Adipocyte (in vitro differentiated cells): ENCODE measurements around the gene BFSP1.

Experiments
- DNase-seq: peaks from one replicate; pipeline ENCODE4 v3.0.0-alpha.2; 2015; ENCODE audit warnings: low read depth
- H3K27me3 ChIP-seq: replicated peaks from 2 replicates; pipeline ENCODE4 v1.7.0; 2013; ENCODE audit warnings: mild to moderate bottlenecking, low read length, moderate library complexity; ENCODE audit not compliant: control insufficient read depth, insufficient read depth
- H3K36me3 ChIP-seq: 2 replicates; pipeline ENCODE4 v1.7.0; 2013; ENCODE audit warnings: low read length, mild to moderate bottlenecking, moderate library complexity; ENCODE audit not compliant: control insufficient read depth, insufficient read depth, severe bottlenecking
- H3K4me1 ChIP-seq: 2 replicates; pipeline ENCODE4 v1.7.0; 2013; ENCODE audit warnings: mild to moderate bottlenecking, low read length, moderate library complexity; ENCODE audit not compliant: control insufficient read depth, insufficient read depth
- H3K4me3 ChIP-seq: 2 replicates; pipeline ENCODE4 v1.7.0; 2013; ENCODE audit warnings: mild to moderate bottlenecking, low read length, moderate library complexity
- H3K9ac ChIP-seq: 2 replicates; pipeline ENCODE4 v1.7.0; 2013; ENCODE audit warnings: mild to moderate bottlenecking, low read length, moderate library complexity
- H3K9me3 ChIP-seq: 2 replicates; pipeline ENCODE4 v1.7.0; 2013; ENCODE audit warnings: mild to moderate bottlenecking, low read length, moderate library complexity; ENCODE audit not compliant: control insufficient read depth

BFSP1 gene

DNA sequence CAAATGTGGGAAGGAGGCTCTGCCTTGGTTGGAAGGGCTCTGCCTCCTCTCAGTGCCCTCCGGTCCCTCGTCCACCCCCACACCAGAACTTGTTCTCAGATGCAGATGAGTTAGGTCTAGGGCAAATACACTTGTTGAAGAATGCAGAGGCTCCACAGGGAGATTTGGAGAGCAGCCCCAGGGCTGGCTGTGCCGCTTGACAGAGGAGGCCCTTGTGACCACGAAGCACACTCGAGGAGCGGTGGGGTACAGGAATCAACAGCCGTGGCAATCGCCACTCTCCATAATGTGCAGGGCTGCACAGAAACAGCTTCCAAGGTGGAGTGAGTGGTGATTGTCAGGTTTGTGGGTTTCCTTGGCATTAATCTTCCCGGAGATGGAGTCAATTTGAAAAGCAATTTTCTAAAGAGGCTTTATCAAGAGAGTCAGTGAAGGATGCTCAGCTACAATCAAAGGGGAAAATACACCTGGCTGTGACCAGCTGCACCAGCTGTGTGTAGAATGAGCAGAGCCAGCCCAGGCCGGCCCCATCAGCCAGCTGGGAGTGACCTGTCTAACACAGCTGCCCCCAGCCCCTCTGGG is 59.5 kb downstream of the BFSP1 start:
- no peaks in the 10 kb centered on the region for H3K4me1 ChIP-seq
- H3K9me3 ChIP-seq, result peaks cover 6% of the 10 kb centered on the region
- no peak overlapping the region for H3K9ac ChIP-seq
- no peak overlapping the region for H3K4me3 ChIP-seq
- no peaks in the 10 kb centered on the region for H3K36me3 ChIP-seq
- DNase-seq, result no peak
- H3K27me3 ChIP-seq, result peaks cover 12% of the 10 kb centered on the region

DNA sequence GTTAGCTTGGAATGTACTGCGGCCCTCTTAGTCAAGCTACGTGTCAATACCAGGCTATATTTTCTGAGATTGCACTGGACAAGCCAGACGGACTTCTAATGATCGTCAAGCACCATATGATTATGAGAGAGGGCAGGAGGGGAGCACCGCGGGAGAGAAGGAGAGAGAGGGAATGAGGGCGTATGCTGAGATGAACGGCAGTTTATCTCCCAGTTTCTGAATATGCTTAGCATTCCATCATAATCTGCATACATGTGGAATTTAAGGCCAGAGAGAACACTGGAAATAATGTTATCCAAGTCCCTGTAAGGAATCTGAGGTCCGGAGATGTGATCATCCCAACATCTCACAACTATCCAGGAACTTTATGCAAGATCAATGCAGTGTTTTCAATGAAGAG is 60.2 kb downstream of the BFSP1 start:
- Histone ChIP-seq H3K4me3 (no peak overlapping the region), H3K27me3 (peaks cover 12% of the 10 kb centered on the region), H3K9me3 (peaks cover 6% of the 10 kb centered on the region), H3K36me3 (no peaks in the 10 kb centered on the region), H3K9ac (no peak overlapping the region), H3K4me1 (no peaks in the 10 kb centered on the region)
- DNase-seq, result no peak

DNA sequence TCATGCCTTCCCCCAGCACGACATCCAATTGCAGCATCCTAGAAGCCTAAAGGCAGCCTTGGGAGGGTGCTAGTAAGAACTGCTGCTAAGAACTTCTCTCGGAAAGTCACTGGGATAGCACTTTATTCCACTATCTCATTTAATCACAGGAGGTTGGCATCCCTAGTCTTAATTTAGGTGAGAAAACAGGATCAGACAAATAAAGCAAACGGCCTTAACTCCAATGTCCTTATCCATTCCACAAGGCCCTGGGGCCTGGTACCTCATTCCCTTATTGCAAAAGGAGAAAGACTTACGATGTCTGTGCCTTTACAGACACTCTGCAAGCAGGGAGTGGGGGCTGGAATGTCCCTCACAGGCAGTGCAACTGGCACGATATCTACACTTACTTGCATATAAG is 60.7 kb downstream of the BFSP1 start:
- Histone ChIP-seq H3K36me3 (no peaks in the 10 kb centered on the region), H3K9ac (no peak overlapping the region), H3K4me1 (no peaks in the 10 kb centered on the region), H3K4me3 (no peak overlapping the region), H3K27me3 (peaks cover 12% of the 10 kb centered on the region), H3K9me3 (peaks cover 6% of the 10 kb centered on the region)
- no peak for DNase-seq

DNA sequence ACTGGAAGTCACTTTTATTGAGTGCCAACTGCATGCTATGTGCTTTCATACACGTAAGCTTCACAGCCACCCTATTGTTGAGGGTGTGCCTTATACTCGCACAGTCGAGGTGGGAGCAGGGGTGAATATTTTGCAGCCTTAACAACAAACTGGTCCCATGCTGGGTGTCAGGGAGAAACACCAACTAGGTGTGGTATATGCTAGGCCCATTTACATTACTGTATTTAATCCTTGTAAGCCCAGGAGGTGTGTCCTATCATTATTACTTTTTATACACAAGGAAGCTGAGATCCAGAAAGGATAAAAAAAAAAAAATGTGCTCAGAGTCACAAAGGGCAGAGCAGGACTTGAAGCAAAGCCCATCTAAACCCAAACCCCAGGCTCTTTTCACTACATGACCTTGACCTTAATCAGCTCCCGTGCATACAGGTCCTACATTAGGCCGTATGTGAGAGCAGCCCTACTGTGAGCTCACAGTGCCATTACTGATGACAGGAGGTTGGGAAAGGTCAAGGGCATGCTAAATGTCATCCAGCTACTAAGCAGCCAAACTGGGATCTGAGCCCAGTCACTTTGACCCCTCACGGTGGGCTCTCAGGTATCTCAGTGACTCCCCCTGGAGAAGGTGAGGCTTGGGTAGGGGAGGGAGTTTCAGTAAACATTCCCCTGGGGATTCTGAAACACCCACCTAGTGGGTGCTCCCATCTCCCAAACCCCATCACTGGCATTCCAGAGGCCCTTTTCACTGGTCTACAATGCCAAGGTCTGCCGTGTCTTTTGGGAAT is 61.7 kb downstream of the BFSP1 start:
- DNase-seq, result no peak
- Histone ChIP-seq H3K4me1 (no peaks in the 10 kb centered on the region), H3K27me3 (peaks cover 6% of the 10 kb centered on the region), H3K9me3 (no peaks in the 10 kb centered on the region), H3K36me3 (no peaks in the 10 kb centered on the region), H3K9ac (no peak overlapping the region), H3K4me3 (no peak overlapping the region)

DNA sequence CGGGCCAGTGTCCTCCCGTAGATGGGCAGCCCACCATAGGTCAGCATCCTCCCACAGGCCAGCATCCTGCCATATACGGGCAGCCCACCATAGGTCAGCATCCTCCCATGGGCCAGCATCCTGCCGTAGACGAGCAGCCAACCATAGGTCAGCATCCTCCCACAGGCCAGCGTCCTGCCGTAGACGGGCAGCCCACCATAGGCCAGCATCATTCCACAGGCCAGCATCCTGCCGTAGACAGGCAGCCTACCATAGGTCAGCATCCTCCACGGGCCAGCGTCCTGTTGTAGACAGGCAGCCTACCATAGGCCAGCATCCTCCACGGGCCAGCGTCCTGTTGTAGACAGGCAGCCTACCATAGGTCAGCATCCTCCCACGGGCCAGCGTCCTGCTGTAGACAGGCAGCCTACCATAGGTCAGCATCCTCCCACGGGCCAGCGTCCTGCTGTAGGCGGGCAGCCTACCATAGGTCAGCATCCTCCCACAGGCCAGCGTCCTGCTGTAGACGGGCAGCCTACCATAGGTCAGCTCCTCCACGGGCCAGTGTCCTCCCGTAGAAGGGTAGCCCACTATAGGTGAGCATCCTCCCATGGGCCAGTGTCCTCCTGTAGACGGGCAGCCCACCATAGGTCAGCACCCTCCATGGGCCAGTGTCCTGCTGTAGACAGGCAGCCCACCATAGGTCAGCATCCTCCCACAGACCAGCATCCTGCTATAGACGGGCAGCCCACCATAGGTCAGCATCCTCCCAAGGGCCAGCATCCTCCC is 62.9 kb downstream of the BFSP1 start:
- Histone ChIP-seq H3K9me3 (no peaks in the 10 kb centered on the region), H3K4me1 (no peaks in the 10 kb centered on the region), H3K4me3 (no peak overlapping the region), H3K27me3 (no peaks in the 10 kb centered on the region), H3K36me3 (no peaks in the 10 kb centered on the region), H3K9ac (no peak overlapping the region)
- DNase-seq, result no peak

DNA sequence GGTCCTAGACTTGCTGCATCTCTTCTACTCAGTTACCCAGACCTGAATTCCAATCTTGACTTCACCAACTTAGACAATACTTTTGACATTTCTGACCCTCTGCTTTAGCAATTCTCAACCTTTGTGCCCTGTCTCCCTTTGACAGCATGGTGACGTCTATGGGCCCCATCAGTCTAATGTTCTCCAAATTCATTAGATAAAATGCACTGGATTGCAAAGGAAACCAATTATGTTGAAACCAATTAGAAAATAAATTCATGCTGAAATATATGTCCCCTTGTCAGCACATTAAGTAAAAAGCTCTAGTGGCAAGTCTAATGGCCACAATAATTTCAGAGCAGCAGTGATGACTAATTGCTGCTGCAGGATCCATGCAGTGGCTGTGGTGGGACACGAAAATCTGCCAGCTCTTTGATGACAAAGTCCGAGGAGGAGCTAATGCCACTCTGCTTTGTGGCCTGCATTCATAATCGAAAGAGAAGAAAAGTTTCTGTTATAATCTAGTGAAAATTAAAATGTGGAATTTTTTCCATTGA is 64.0 kb downstream of the BFSP1 start:
- H3K9me3 ChIP-seq, result no peaks in the 10 kb centered on the region
- no peak for DNase-seq
- no peaks in the 10 kb centered on the region for H3K4me1 ChIP-seq
- H3K36me3 ChIP-seq, result no peaks in the 10 kb centered on the region
- H3K27me3 ChIP-seq, result no peaks in the 10 kb centered on the region
- H3K4me3 ChIP-seq, result no peak overlapping the region
- no peak overlapping the region for H3K9ac ChIP-seq

DNA sequence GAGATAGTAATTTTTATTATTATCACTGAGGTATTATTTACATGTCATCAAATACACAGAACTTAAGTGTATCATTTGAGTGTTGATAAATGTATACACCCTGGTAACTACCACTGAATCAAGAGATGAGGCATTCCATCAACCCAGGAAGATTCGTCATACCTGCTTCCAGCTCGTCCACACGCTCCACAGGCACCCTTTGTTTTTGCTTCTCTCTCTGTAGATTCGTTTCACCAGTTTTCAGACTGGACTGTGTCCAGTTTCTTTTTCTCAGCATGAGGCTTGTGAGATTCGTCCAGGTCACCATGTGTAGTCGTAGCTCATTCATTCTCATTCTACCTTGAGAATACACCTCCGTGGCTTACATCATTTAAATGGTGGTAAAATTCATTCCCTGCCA is 64.5 kb downstream of the BFSP1 start:
- Histone ChIP-seq H3K4me3 (no peak overlapping the region), H3K36me3 (no peaks in the 10 kb centered on the region), H3K4me1 (no peaks in the 10 kb centered on the region), H3K27me3 (no peaks in the 10 kb centered on the region), H3K9ac (no peak overlapping the region), H3K9me3 (no peaks in the 10 kb centered on the region)
- no peak for DNase-seq

DNA sequence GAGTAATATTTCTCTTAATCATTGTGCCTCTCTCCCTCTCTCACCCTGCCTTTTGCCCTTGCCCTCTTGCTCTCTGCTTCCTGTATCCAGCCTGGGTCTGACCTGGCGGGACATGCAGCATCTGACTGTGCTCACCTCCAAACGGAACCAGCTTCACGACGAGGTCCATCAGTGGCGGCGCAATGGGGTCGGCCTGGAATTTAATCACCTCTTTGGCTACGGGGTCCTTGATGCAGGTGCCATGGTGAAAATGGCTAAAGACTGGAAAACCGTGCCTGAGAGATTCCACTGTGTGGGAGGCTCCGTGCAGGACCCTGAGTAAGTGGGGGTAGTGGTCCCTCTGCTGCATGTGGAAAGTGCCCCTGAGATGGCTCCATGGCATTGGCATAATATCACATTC is 65.9 kb downstream of the BFSP1 start:
- H3K9ac ChIP-seq, result no peak overlapping the region
- no peak overlapping the region for H3K4me3 ChIP-seq
- no peak for DNase-seq
- H3K36me3 ChIP-seq, result no peaks in the 10 kb centered on the region
- no peaks in the 10 kb centered on the region for H3K27me3 ChIP-seq
- no peaks in the 10 kb centered on the region for H3K9me3 ChIP-seq
- no peaks in the 10 kb centered on the region for H3K4me1 ChIP-seq

DNA sequence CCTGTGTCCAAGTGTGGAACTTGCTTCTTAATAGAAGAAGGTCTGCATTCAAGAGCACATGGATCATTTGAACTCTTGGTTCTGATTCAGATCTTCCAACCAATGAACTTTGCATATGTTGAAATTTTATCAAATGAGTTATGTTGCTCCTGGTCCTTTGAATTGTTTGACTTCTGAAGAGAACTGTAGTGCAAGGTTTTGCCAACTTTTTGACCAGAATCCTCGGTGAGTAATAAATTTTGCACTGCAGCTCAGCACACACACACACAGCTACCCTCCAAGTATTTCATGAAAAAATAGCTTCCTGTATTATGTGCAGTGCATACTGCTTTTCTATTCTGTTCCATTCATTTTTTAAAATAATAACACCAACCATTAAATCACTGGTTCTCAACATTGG is 67.5 kb downstream of the BFSP1 start:
- H3K9me3 ChIP-seq, result no peaks in the 10 kb centered on the region
- no peaks in the 10 kb centered on the region for H3K36me3 ChIP-seq
- H3K4me1 ChIP-seq, result no peaks in the 10 kb centered on the region
- no peak overlapping the region for H3K9ac ChIP-seq
- no peak overlapping the region for H3K4me3 ChIP-seq
- DNase-seq, result no peak
- H3K27me3 ChIP-seq, result no peaks in the 10 kb centered on the region

DNA sequence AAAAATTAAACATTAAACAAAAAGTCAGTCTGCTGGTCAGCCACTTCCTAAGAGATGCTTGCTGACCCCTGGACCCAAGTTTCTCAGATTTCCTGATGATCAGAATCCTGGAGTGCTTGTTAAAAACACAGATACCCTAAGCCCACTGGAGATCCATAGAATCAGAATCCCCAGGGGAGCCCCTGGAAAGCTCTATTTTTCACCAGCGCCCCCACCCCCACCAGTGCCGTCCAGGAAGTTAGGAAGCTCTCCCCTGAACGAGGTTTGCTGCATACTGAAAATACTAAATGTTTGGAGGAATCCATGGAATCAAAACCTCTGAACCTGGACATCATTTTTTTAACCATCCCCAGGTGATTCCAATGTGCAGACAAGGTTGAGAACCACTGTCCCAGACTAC is 69.2 kb downstream of the BFSP1 start:
- Histone ChIP-seq H3K27me3 (peaks cover 1% of the 10 kb centered on the region), H3K9me3 (no peaks in the 10 kb centered on the region), H3K4me3 (no peak overlapping the region), H3K36me3 (no peaks in the 10 kb centered on the region), H3K4me1 (no peaks in the 10 kb centered on the region), H3K9ac (no peak overlapping the region)
- DNase-seq, result no peak

DNA sequence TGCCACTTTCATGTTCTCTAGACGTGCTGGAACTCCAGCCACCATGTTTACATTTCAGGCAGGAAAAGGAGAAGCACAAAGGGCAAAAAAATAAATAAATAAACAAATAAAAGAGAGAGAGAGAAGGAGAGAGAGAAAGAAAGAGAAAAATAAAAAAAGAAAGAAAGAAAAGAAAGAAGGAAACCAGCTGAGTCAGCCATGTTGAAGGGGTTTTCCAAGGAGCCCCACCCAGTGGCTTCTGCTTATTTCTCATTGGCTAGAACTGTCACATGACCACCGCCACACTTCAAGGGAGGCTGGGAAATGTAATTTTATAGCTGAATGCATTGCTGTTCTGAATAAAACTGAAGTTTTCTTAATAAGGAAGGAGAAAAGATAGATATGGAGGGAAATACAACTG is 71.1 kb downstream of the BFSP1 start:
- no peak for DNase-seq
- no peak overlapping the region for H3K4me3 ChIP-seq
- no peak overlapping the region for H3K9ac ChIP-seq
- no peaks in the 10 kb centered on the region for H3K4me1 ChIP-seq
- no peaks in the 10 kb centered on the region for H3K9me3 ChIP-seq
- peaks cover 10% of the 10 kb centered on the region for H3K27me3 ChIP-seq
- H3K36me3 ChIP-seq, result no peaks in the 10 kb centered on the region
